Calu3 (cell line): ENCODE data around the gene ALG6. TPM values are rescaled to one million over a fixed set of nuclear protein-coding genes. Genes with fewer than 3 reads are reported as not detected.

ENCODE experiments used
- BruUV-seq: library from RNA; stranded (reverse); fragments of 400-500 nt; replicated peaks from 2 replicates; lab custom pipeline; 2021; lab: Mats Ljungman, UMichigan
- CTCF ChIA-PET: fragments of 300-600 bp; sonication (Branson Sonifier 250); formaldehyde crosslinking; loops from one replicate; lab custom pipeline; 2022; ENCODE audit warnings: antibody characterized with exemption; lab: Charles Lee
- DNase-seq: peaks from one replicate; pipeline ENCODE4 v3.0.0; 2022
- H3K27ac Mint-ChIP-seq: one replicate; pipeline ENCODE4 v1.8.0; 2022; ENCODE audit warnings: mixed read lengths; ENCODE audit not compliant: unreplicated experiment
- H3K27me3 Mint-ChIP-seq: one replicate; pipeline ENCODE4 v1.8.0; 2022; ENCODE audit warnings: mixed read lengths; ENCODE audit not compliant: unreplicated experiment
- H3K36me3 Mint-ChIP-seq: one replicate; pipeline ENCODE4 v1.8.0; 2022; ENCODE audit warnings: mild to moderate bottlenecking, moderate library complexity, mixed read lengths; ENCODE audit not compliant: insufficient read depth, unreplicated experiment
- H3K4me1 Mint-ChIP-seq: one replicate; pipeline ENCODE4 v1.8.0; 2022; ENCODE audit warnings: mild to moderate bottlenecking, low read depth, mixed read lengths; ENCODE audit not compliant: unreplicated experiment
- H3K4me3 Mint-ChIP-seq: one replicate; pipeline ENCODE4 v1.8.0; 2022; ENCODE audit warnings: mild to moderate bottlenecking, low read depth, moderate library complexity, mixed read lengths; ENCODE audit not compliant: unreplicated experiment
- H3K9me3 Mint-ChIP-seq: one replicate; pipeline ENCODE4 v1.8.0; 2022; ENCODE audit warnings: low read depth, mixed read lengths; ENCODE audit not compliant: unreplicated experiment
- CTCF ChIP-seq: fragments of 200-600 bp; IDR thresholded peaks from one replicate; pipeline ENCODE4 v1.8.0; 2022; ENCODE audit warnings: antibody characterized with exemption; ENCODE audit not compliant: unreplicated experiment
- intact Hi-C: fragments of 100-400 bp; cut with micrococcal nuclease; formaldehyde crosslinking; loops from one replicate; pipeline ENCODE4 v1.10.0; 2022; ENCODE audit not compliant: unreplicated experiment
- total RNA-seq: library from RNA; stranded (reverse); gene quantifications from 2 replicates; pipeline ENCODE4 v1.2.3, GENCODE V29; 2022

The ALG6 gene
- total RNA-seq, 1 experiment from 2014 or later = 24.0 TPM

- H3K9me3 Mint-ChIP-seq = no peaks in the 10 kb centered on the region
- H3K4me3 Mint-ChIP-seq = no peak overlapping the region
- CTCF ChIA-PET = no interaction called here
- intact Hi-C loops = no loop called here
- no peaks in the 10 kb centered on the region for H3K27me3 Mint-ChIP-seq
- H3K27ac Mint-ChIP-seq = no peak overlapping the region
- no peak for TF ChIP-seq CTCF
- H3K36me3 Mint-ChIP-seq = no peaks in the 10 kb centered on the region
- no peaks in the 10 kb centered on the region for H3K4me1 Mint-ChIP-seq
- no peak for DNase-seq
- no TSS peak for BruUV-seq
Observed at GRCh38 chr1:63448731-63449246, 81.4 kb downstream of the ALG6 start.

- H3K4me3 Mint-ChIP-seq = no peak overlapping the region
- no peak for TF ChIP-seq CTCF
- intact Hi-C loops = no loop called here
- no peaks in the 10 kb centered on the region for H3K27me3 Mint-ChIP-seq
- no peaks in the 10 kb centered on the region for H3K36me3 Mint-ChIP-seq
- CTCF ChIA-PET = no interaction called here
- no peak overlapping the region for H3K27ac Mint-ChIP-seq
- no peaks in the 10 kb centered on the region for H3K9me3 Mint-ChIP-seq
- no TSS peak for BruUV-seq
- H3K4me1 Mint-ChIP-seq = no peaks in the 10 kb centered on the region
- DNase-seq = no peak
Observed at GRCh38 chr1:63450416-63450815, 83.0 kb downstream of the ALG6 start.

- Mint-ChIP-seq H3K27me3 (no peaks in the 10 kb centered on the region), H3K4me1 (no peaks in the 10 kb centered on the region), H3K4me3 (no peak overlapping the region), H3K9me3 (no peaks in the 10 kb centered on the region), H3K27ac (no peak overlapping the region), H3K36me3 (no peaks in the 10 kb centered on the region)
- TF ChIP-seq CTCF = no peak
- CTCF ChIA-PET = no interaction called here
- no peak for DNase-seq
- intact Hi-C loops = no loop called here
- BruUV-seq = no TSS peak
Observed at GRCh38 chr1:63453232-63453631, 85.8 kb downstream of the ALG6 start.

GRCh38 chr1:63454269-63454668 is 86.8 kb downstream of the ALG6 start:
- Mint-ChIP-seq H3K27me3 (no peaks in the 10 kb centered on the region), H3K4me1 (no peaks in the 10 kb centered on the region), H3K36me3 (no peaks in the 10 kb centered on the region), H3K9me3 (no peaks in the 10 kb centered on the region), H3K4me3 (no peak overlapping the region), H3K27ac (no peak overlapping the region)
- no TSS peak for BruUV-seq
- no peak for DNase-seq
- TF ChIP-seq CTCF = no peak
- CTCF ChIA-PET = interaction anchor here (0.6 kb wide), 1 partner anchor 613 kb away, joined by 3 read pairs; no protein-coding TSS in a partner anchor
- intact Hi-C loops = no loop called here
